MM.1S (cell line): ENCODE results near the gene RFNG.

ENCODE experiments used
- CTCF ChIP-seq: fragments of 300-600 bp; sonication (generic); IDR thresholded peaks from 2 replicates; pipeline ENCODE4 v1.5.1; 2016; ENCODE audit warnings: antibody characterized with exemption, low read length, mixed read lengths
- EZH2 ChIP-seq: fragments of 300-600 bp; sonication (generic); optimal IDR thresholded peaks from 2 replicates; pipeline ENCODE3; 2017; ENCODE audit warnings: low read depth, mild to moderate bottlenecking, antibody characterized with exemption, low read length, mixed read lengths
- EZH2phosphoT487 ChIP-seq: fragments of 300-600 bp; sonication (generic); IDR thresholded peaks from 2 replicates; pipeline ENCODE4 v1.6.1; 2018; ENCODE audit warnings: antibody characterized with exemption, low read length

- TF ChIP-seq EZH2phosphoT487 (no peak), CTCF (no peak), EZH2 (no peak)
Observed at GRCh38 chr17:81999976-82000802, 51.4 kb downstream of the RFNG start.
